ENCODE measurements around the gene LHFPL5. TPM values are rescaled to one million over a fixed set of nuclear protein-coding genes. Genes with fewer than 3 reads are reported as not detected.

Gene LHFPL5
- total RNA-seq, 1 experiment from 2014 or later: 0.71 TPM

DNA sequence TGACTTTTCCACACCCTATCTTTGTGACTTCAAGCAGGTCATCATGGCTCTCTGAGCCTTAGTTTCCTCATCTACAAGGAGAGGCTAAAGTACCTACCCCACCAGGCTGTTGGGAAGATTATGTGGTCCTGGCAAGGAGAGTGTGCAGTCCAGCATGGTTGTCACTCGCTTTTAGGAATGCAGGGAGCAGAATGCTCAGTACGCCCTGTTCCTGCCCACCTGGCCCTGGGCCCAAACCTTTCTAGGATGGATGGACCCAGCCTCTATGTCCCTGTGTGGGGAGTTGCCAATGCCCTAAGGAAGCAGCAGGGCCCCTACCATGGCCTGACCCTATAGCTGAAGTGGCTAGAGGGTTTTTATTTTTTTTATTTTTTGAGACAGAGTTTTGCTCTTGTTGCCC lies 26.7 kb upstream of the LHFPL5 start:
- TF ChIP-seq CTCF (IDR thresholded peaks at IDR 0.05 in 2 of 3, conservative IDR thresholded peaks at IDR 0.05 in 1 of 3; ENCODE audit: borderline replicate concordance in 1 of 3, insufficient read depth in 1 of 3, low read depth in 2 of 3, low read length in 2 of 3) (no peak), CBX3 (IDR thresholded peaks at IDR 0.05; ENCODE audit: low read depth) (no peak), SRF (IDR thresholded peaks at IDR 0.05; ENCODE audit: low read depth) (no peak), TCF7L2 (IDR thresholded peaks at IDR 0.05; ENCODE audit: borderline replicate concordance, extremely low read depth, insufficient read depth, insufficient read length) (no peak), ZFX (IDR thresholded peaks at IDR 0.05) (no peak), ZNF274 (IDR thresholded peaks at IDR 0.05; ENCODE audit: low read depth, low read length) (no peak), RAD21 (IDR thresholded peaks at IDR 0.05; ENCODE audit: low read depth) (no peak), EGR1 (IDR thresholded peaks at IDR 0.05; ENCODE audit: low read depth) (no peak), POLR2A (IDR thresholded peaks at IDR 0.05; ENCODE audit: borderline replicate concordance, extremely low read depth, insufficient read depth, insufficient read length) (no peak), FOSL1 (IDR thresholded peaks at IDR 0.05; ENCODE audit: low read depth) (no peak), EZH2 (IDR thresholded peaks at IDR 0.05) (no peak), YY1 (IDR thresholded peaks at IDR 0.05; ENCODE audit: extremely low read depth, insufficient replicate concordance, low read depth, low read length) (no peak), CEBPB (IDR thresholded peaks at IDR 0.05; ENCODE audit: low read depth) (no peak)
- TF ChIP-seq, protein P1, sequence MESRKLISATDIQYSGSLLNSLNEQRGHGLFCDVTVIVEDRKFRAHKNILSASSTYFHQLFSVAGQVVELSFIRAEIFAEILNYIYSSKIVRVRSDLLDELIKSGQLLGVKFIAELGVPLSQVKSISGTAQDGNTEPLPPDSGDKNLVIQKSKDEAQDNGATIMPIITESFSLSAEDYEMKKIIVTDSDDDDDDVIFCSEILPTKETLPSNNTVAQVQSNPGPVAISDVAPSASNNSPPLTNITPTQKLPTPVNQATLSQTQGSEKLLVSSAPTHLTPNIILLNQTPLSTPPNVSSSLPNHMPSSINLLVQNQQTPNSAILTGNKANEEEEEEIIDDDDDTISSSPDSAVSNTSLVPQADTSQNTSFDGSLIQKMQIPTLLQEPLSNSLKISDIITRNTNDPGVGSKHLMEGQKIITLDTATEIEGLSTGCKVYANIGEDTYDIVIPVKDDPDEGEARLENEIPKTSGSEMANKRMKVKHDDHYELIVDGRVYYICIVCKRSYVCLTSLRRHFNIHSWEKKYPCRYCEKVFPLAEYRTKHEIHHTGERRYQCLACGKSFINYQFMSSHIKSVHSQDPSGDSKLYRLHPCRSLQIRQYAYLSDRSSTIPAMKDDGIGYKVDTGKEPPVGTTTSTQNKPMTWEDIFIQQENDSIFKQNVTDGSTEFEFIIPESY (IDR thresholded peaks at IDR 0.05; ENCODE audit: extremely low read depth, insufficient replicate concordance, low read length): no peak
- TF ChIP-seq, protein P2, sequence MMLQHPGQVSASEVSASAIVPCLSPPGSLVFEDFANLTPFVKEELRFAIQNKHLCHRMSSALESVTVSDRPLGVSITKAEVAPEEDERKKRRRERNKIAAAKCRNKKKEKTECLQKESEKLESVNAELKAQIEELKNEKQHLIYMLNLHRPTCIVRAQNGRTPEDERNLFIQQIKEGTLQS (IDR thresholded peaks at IDR 0.05): no peak
- POLR2A ChIA-PET: no interaction called here

More for the DNA sequence above, 26.7 kb upstream of the LHFPL5 start:
- CTCF ChIA-PET: no interaction called here
- H3K9me3 ChIP-seq (ENCODE audit: control insufficient read depth in 1 of 2, insufficient read depth in 1 of 2, low read depth in 1 of 2, low read length in 2 of 2): no peaks in the 10 kb centered on the region
- no peak overlapping the region for H3K4me2 ChIP-seq (ENCODE audit: low read length)
- H3K9me2 ChIP-seq (ENCODE audit: insufficient read depth): no peaks in the 10 kb centered on the region
- no peak overlapping the region for H3K27ac ChIP-seq (ENCODE audit: low read depth, low read length)
- intact Hi-C loops (cut with micrococcal nuclease): no loop called here
- BruUV-seq (replicated peaks): no TSS peak
- ATAC-seq: no peak
- no peaks in the 10 kb centered on the region for H3K36me3 ChIP-seq (ENCODE audit: control insufficient read depth in 1 of 2, insufficient read depth in 2 of 2, low read length in 2 of 2)
- no peak overlapping the region for H3K9ac ChIP-seq (ENCODE audit: low read length)
- no peaks in the 10 kb centered on the region for H4K20me1 ChIP-seq (ENCODE audit: insufficient read depth)
- no peak for DNase-seq (ENCODE audit: low read depth, low spot score)
- H3K4me1 ChIP-seq (ENCODE audit: control insufficient read depth in 1 of 2, insufficient read depth in 2 of 2, low read length in 2 of 2): peaks cover 18 to 31% of the 10 kb centered on the region in 2 experiments; a peak in 3 of 4 replicates
- no peak overlapping the region for H3K4me3 ChIP-seq (replicated peaks in 1 of 2; ENCODE audit: low read depth in 1 of 2, low read length in 2 of 2)
- H3K27me3 ChIP-seq (ENCODE audit: insufficient read depth, low read length): no peaks in the 10 kb centered on the region
- RAD21 ChIA-PET (ENCODE audit: low non-redundant PET in 1 of 2, low total read pairs in 2 of 2, uncharacterized antibody in 2 of 2, unreplicated experiment in 2 of 2): no interaction called here
- no peak overlapping the region for H2AFZ ChIP-seq (ENCODE audit: low read depth, low read length, poor library complexity, severe bottlenecking)
- no peaks in the 10 kb centered on the region for H3K79me2 ChIP-seq (ENCODE audit: insufficient read depth, low read length)
